Gastrocnemius medialis (tissue), 4 donors: Measurements from ENCODE around the gene SAP30BP.

Experiments
- CTCF ChIP-seq, 5 experiments: fragments of 450-650 bp in 3 of 5; fragments of 200-600 bp in 2 of 5; sonication (generic) in 2 of 5; IDR thresholded peaks in 4 of 5; conservative IDR thresholded peaks in 1 of 5; 1 replicate in 4 of 5; 2 replicates in 1 of 5; pipeline ENCODE4 v1.5.1; 2016 to 2019; ENCODE audit warnings: antibody characterized with exemption in 5 of 5, mild to moderate bottlenecking in 3 of 5, moderate library complexity in 3 of 5
- POLR2A ChIP-seq, 2 donors: fragments of 450-650 bp; IDR thresholded peaks; one replicate each; pipeline ENCODE4 v1.6.1; 2017; ENCODE audit warnings: antibody characterized with exemption in 2 of 2, mild to moderate bottlenecking in 2 of 2, moderate library complexity in 2 of 2

GRCh38 chr17:75730065-75730464 is 62.9 kb downstream of the SAP30BP start:
- TF ChIP-seq CTCF (IDR thresholded peaks at IDR 0.05 in 4 of 5, conservative IDR thresholded peaks at IDR 0.05 in 1 of 5) = no peak
- TF ChIP-seq POLR2A (IDR thresholded peaks at IDR 0.05) = no peak
